IPS-15b (cell line): Measurements from ENCODE around the gene NUBP2.

Source experiments
- H3K27me3 ChIP-seq: one replicate; pipeline ENCODE4 v1.6.1; 2013; ENCODE audit warnings: low read length; ENCODE audit not compliant: control insufficient read depth, insufficient read depth
- H3K36me3 ChIP-seq: one replicate; pipeline ENCODE4 v1.6.1; 2013; ENCODE audit warnings: low read length; ENCODE audit not compliant: control insufficient read depth, insufficient read depth
- H3K4me1 ChIP-seq: one replicate; pipeline ENCODE4 v1.6.1; 2013; ENCODE audit warnings: mild to moderate bottlenecking, low read length; ENCODE audit not compliant: control insufficient read depth, insufficient read depth
- H3K4me3 ChIP-seq: one replicate; pipeline ENCODE4 v1.5.1; 2013; ENCODE audit warnings: low read depth, low read length
- H3K9ac ChIP-seq: one replicate; pipeline ENCODE4 v1.6.1; 2013; ENCODE audit warnings: low read depth, mild to moderate bottlenecking, low read length
- H3K9me3 ChIP-seq: one replicate; pipeline ENCODE4 v1.6.1; 2013; ENCODE audit warnings: mild to moderate bottlenecking, low read length; ENCODE audit not compliant: control insufficient read depth, insufficient read depth

The NUBP2 gene

GRCh38 chr16:1745900-1746692 lies 36.7 kb upstream of the NUBP2 start:
- Histone ChIP-seq H3K9me3 (no peaks in the 10 kb centered on the region), H3K27me3 (no peaks in the 10 kb centered on the region), H3K9ac (no peak overlapping the region), H3K4me3 (no peak overlapping the region), H3K36me3 (peaks cover 20% of the 10 kb centered on the region), H3K4me1 (no peaks in the 10 kb centered on the region)

GRCh38 chr16:1746693-1747195 lies 36.0 kb upstream of the NUBP2 start:
- no peak overlapping the region for H3K9ac ChIP-seq
- no peaks in the 10 kb centered on the region for H3K4me1 ChIP-seq
- no peaks in the 10 kb centered on the region for H3K9me3 ChIP-seq
- no peaks in the 10 kb centered on the region for H3K27me3 ChIP-seq
- no peak overlapping the region for H3K4me3 ChIP-seq
- H3K36me3 ChIP-seq, result peaks cover 23% of the 10 kb centered on the region

GRCh38 chr16:1747934-1748333 lies 34.8 kb upstream of the NUBP2 start:
- no peaks in the 10 kb centered on the region for H3K4me1 ChIP-seq

GRCh38 chr16:1749152-1750117 lies 33.3 kb upstream of the NUBP2 start:
- Histone ChIP-seq H3K4me1 (no peaks in the 10 kb centered on the region), H3K9me3 (no peaks in the 10 kb centered on the region), H3K27me3 (no peaks in the 10 kb centered on the region), H3K4me3 (no peak overlapping the region), H3K9ac (no peak overlapping the region), H3K36me3 (peaks cover 26% of the 10 kb centered on the region)

More at GRCh38 chr16:1747934-1748333, 34.8 kb upstream of the NUBP2 start:
- H3K27me3 ChIP-seq, result no peaks in the 10 kb centered on the region
- no peak overlapping the region for H3K9ac ChIP-seq
- H3K4me3 ChIP-seq, result no peak overlapping the region
- H3K9me3 ChIP-seq, result no peaks in the 10 kb centered on the region
- peaks cover 29% of the 10 kb centered on the region for H3K36me3 ChIP-seq

GRCh38 chr16:1751946-1752345 lies 30.8 kb upstream of the NUBP2 start:
- no peaks in the 10 kb centered on the region for H3K27me3 ChIP-seq
- H3K4me3 ChIP-seq, result no peak overlapping the region
- no peaks in the 10 kb centered on the region for H3K9me3 ChIP-seq
- peaks cover 26% of the 10 kb centered on the region for H3K36me3 ChIP-seq
- no peaks in the 10 kb centered on the region for H3K4me1 ChIP-seq
- no peak overlapping the region for H3K9ac ChIP-seq

- H3K9me3 ChIP-seq, result no peaks in the 10 kb centered on the region
- H3K27me3 ChIP-seq, result no peaks in the 10 kb centered on the region
- H3K4me1 ChIP-seq, result no peaks in the 10 kb centered on the region
- no peak overlapping the region for H3K9ac ChIP-seq
- peaks cover 20% of the 10 kb centered on the region for H3K36me3 ChIP-seq
- no peak overlapping the region for H3K4me3 ChIP-seq
Observed at GRCh38 chr16:1752853-1753252, 29.9 kb upstream of the NUBP2 start.

GRCh38 chr16:1754204-1754603 lies 28.6 kb upstream of the NUBP2 start:
- Histone ChIP-seq H3K27me3 (no peaks in the 10 kb centered on the region), H3K4me1 (no peaks in the 10 kb centered on the region), H3K9ac (no peak overlapping the region), H3K4me3 (no peak overlapping the region), H3K36me3 (peaks cover 9% of the 10 kb centered on the region), H3K9me3 (no peaks in the 10 kb centered on the region)

DNA sequence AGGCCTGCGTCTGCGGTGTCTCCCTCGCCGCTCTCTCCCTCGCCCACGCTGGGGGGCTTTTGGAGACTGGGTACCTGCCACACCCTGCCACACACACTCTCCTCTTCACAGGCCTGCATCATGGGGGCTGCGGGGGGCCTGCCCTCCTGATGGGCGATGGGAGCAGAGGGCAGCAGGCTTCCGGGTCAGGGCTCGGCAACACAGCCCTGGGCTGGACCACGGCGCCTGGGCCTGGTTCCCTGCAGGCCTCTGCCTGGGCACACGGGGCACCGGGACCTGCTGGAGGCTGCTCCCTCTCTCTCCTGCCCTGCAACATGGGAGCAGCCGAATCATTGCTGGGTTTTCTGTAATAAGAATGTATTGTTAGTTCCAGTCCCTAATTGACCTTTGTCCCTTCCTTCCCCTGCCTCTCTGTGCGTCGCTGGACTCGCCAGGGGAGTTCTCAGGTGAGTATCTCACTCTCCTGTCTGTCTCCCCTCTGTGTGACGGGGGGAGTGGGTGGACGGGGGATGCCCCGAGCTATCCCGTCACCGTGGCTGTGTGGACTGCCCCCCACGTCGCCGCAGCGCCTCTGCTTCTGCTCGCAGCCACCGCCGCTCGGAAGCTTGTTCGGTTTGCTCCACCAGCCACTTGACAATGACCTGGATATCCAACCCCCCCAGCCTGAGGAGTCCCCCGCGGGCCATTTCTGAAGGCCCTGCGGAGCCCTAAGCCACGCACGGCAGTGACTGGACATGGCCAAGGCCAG lies 24.9 kb upstream of the NUBP2 start:
- Histone ChIP-seq H3K4me1 (no peaks in the 10 kb centered on the region), H3K27me3 (no peaks in the 10 kb centered on the region), H3K9me3 (no peaks in the 10 kb centered on the region), H3K9ac (no peak overlapping the region), H3K4me3 (no peak overlapping the region), H3K36me3 (peaks cover 16% of the 10 kb centered on the region)

- Histone ChIP-seq H3K4me3 (no peak overlapping the region), H3K36me3 (peaks cover 18% of the 10 kb centered on the region), H3K9me3 (no peaks in the 10 kb centered on the region), H3K4me1 (no peaks in the 10 kb centered on the region), H3K27me3 (no peaks in the 10 kb centered on the region), H3K9ac (no peak overlapping the region)
Observed at GRCh38 chr16:1758923-1759322, 23.8 kb upstream of the NUBP2 start.

- Histone ChIP-seq H3K27me3 (no peaks in the 10 kb centered on the region), H3K36me3 (peaks cover 23% of the 10 kb centered on the region), H3K4me3 (no peak overlapping the region), H3K4me1 (no peaks in the 10 kb centered on the region), H3K9ac (no peak overlapping the region), H3K9me3 (no peaks in the 10 kb centered on the region)
Observed at GRCh38 chr16:1759511-1759910, 23.2 kb upstream of the NUBP2 start.

DNA sequence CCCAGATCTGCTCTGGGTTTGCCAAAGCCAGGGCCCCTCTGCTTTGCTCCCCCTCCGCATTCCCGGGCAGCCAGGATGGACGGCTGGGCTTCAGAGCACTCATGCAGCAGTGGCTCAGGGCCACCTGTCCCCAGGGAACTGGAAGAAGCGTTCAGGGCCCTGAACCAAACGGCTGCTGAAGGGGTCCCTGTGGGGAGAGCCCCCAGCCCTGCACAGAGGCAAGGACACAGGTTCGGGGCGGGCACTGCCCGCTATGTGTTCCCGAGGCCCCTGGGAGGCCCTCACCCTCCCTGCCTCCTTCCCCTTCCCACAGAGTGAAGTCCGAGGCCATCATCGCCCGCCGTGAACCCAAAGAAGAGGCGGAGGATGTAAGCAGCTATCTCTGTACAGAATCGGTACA lies 21.8 kb upstream of the NUBP2 start:
- no peak overlapping the region for H3K4me3 ChIP-seq
- H3K27me3 ChIP-seq, result no peaks in the 10 kb centered on the region
- H3K36me3 ChIP-seq, result peaks cover 30% of the 10 kb centered on the region
- H3K9me3 ChIP-seq, result no peaks in the 10 kb centered on the region
- no peaks in the 10 kb centered on the region for H3K4me1 ChIP-seq
- H3K9ac ChIP-seq, result no peak overlapping the region
